Measurements from ENCODE around the gene SPTY2D1.
"Not testable (repeated sequence)": the region's sequence is repeated elsewhere in the genome, so short reads cannot be mapped to it uniquely, and the experiment has no call there.

The SPTY2D1 gene

GRCh38 chr11:18617688-18618341 is 16.3 kb downstream of the SPTY2D1 start:
- peak; percentile 48 for DNase-seq

GRCh38 chr11:18615628-18616392 is 18.3 kb downstream of the SPTY2D1 start:
- DNase-seq: peak; percentile 37

GRCh38 chr11:18614667-18615066 is 19.5 kb downstream of the SPTY2D1 start:
- no peak for DNase-seq

- DNase-seq: no peak
Measured at GRCh38 chr11:18612394-18612793, 21.7 kb downstream of the SPTY2D1 start.

- DNase-seq: no peak
Measured at GRCh38 chr11:18611196-18611595, 22.9 kb downstream of the SPTY2D1 start.

- no peak for DNase-seq
Measured at GRCh38 chr11:18608376-18608775, 25.8 kb downstream of the SPTY2D1 start.

GRCh38 chr11:18600915-18601569 is 33.1 kb downstream of the SPTY2D1 start:
- no peak for DNase-seq

- peak; percentile 15 for DNase-seq
Measured at GRCh38 chr11:18599739-18600230, 34.4 kb downstream of the SPTY2D1 start, which contains the start of gene MISFA. MISFA (plus strand) TSS chr11:18599789; CDS start chr11:18599929, 140 bp downstream.

GRCh38 chr11:18594999-18595749 is 39.0 kb downstream of the SPTY2D1 start:
- no peak for DNase-seq

GRCh38 chr11:18594088-18594487 is 40.1 kb downstream of the SPTY2D1 start:
- DNase-seq: not testable (repeated sequence)

GRCh38 chr11:18590571-18590970 is 43.6 kb downstream of the SPTY2D1 start:
- DNase-seq: no peak

GRCh38 chr11:18588297-18589252 is 45.6 kb downstream of the SPTY2D1 start, which contains the start of gene UEVLD:
UEVLD (minus strand) TSS chr11:18588734; CDS start chr11:18588654, 80 bp downstream.
- peak; percentile 90 for DNase-seq

GRCh38 chr11:18581825-18582224 is 52.3 kb downstream of the SPTY2D1 start:
- no peak for DNase-seq

- no peak for DNase-seq
Measured at GRCh38 chr11:18580113-18580766, 53.9 kb downstream of the SPTY2D1 start.

GRCh38 chr11:18578975-18579598 is 55.1 kb downstream of the SPTY2D1 start:
- no peak for DNase-seq

GRCh38 chr11:18575361-18575760 is 58.8 kb downstream of the SPTY2D1 start:
- no peak for DNase-seq

- DNase-seq: peak; percentile 45
Measured at GRCh38 chr11:18567081-18567480, 67.1 kb downstream of the SPTY2D1 start.

GRCh38 chr11:18566406-18566805 is 67.7 kb downstream of the SPTY2D1 start:
- peak; percentile 24 for DNase-seq

GRCh38 chr11:18564149-18564548 is 70.0 kb downstream of the SPTY2D1 start:
- DNase-seq: no peak

- no peak for DNase-seq
Measured at GRCh38 chr11:18563090-18563730, 70.9 kb downstream of the SPTY2D1 start.
